ENCODE measurements around the gene RCBTB1. TPM values are rescaled to one million over a fixed set of nuclear protein-coding genes. Genes with fewer than 3 reads are reported as not detected.

Gene RCBTB1
- total RNA-seq, 3 donors from 2014 or later (not counting 1 experiment from before 2014, with no cell fraction given) = 19.7 to 28.5 (median 28.4) TPM

GRCh38 chr13:49580980-49581680 is 4.2 kb downstream of the RCBTB1 start:
- Mint-ChIP-seq H3K4me3 (no peak overlapping the region), H3K27ac (no peak overlapping the region), H3K27me3 (ENCODE audit: low read depth in 2 of 2) (no peaks in the 10 kb centered on the region), H3K36me3 (no peaks in the 10 kb centered on the region), H3K4me1 (peaks cover 23 to 30% of the 10 kb centered on the region in 2 donors), H3K9me3 (no peaks in the 10 kb centered on the region)
- H3K36me3 ChIP-seq (ENCODE audit: control insufficient read depth, insufficient read depth, low read length) = peaks cover 12% of the 10 kb centered on the region
- H3K4me3 ChIP-seq (ENCODE audit: low read length) = no peak overlapping the region
- no peaks in the 10 kb centered on the region for H3K27me3 ChIP-seq (ENCODE audit: control insufficient read depth, insufficient read depth, low read length)
- H3K9me3 ChIP-seq (ENCODE audit: control insufficient read depth, insufficient read depth, low read length) = no peaks in the 10 kb centered on the region
- WGBS (ENCODE audit: insufficient coverage) = 81% methylated on average over 5 of the region's 5 CpGs
- ATAC-seq = no peak
- DNase-seq = no peak
- H3K4me1 ChIP-seq (ENCODE audit: control insufficient read depth, insufficient read depth, low read length) = peaks cover 9% of the 10 kb centered on the region
- no peak overlapping the region for H3K27ac ChIP-seq (ENCODE audit: low read length)
- intact Hi-C loops (cut with micrococcal nuclease) = no loop called here
- no peak for TF ChIP-seq CTCF (IDR thresholded peaks at IDR 0.05)

GRCh38 chr13:49579501-49579900 is 5.9 kb downstream of the RCBTB1 start:
- no peak for ATAC-seq
- peaks cover 17 to 26% of the 10 kb centered on the region in 2 donors for H3K4me1 Mint-ChIP-seq
- 84% methylated on average over 3 of the region's 3 CpGs for WGBS (ENCODE audit: insufficient coverage)

GRCh38 chr13:49571299-49572240 is 13.8 kb downstream of the RCBTB1 start:
- Mint-ChIP-seq H3K9me3 (no peaks in the 10 kb centered on the region), H3K27me3 (ENCODE audit: low read depth in 2 of 2) (no peaks in the 10 kb centered on the region), H3K36me3 (no peaks in the 10 kb centered on the region), H3K27ac (no peak overlapping the region), H3K4me3 (no peak overlapping the region), H3K4me1 (peaks cover 8 to 29% of the 10 kb centered on the region in 2 donors)
- no peaks in the 10 kb centered on the region for H3K27me3 ChIP-seq (ENCODE audit: control insufficient read depth, insufficient read depth, low read length)
- TF ChIP-seq CTCF (IDR thresholded peaks at IDR 0.05) = no peak
- H3K4me1 ChIP-seq (ENCODE audit: control insufficient read depth, insufficient read depth, low read length) = peaks cover 4% of the 10 kb centered on the region
- 82% methylated on average over 7 of the region's 8 CpGs for WGBS (ENCODE audit: insufficient coverage)
- no peaks in the 10 kb centered on the region for H3K9me3 ChIP-seq (ENCODE audit: control insufficient read depth, insufficient read depth, low read length)
- no peak overlapping the region for H3K27ac ChIP-seq (ENCODE audit: low read length)
- ATAC-seq (no peak), DNase-seq (no peak)
- no peak overlapping the region for H3K4me3 ChIP-seq (ENCODE audit: low read length)
- H3K36me3 ChIP-seq (ENCODE audit: control insufficient read depth, insufficient read depth, low read length) = peaks cover 8% of the 10 kb centered on the region
- intact Hi-C loops (cut with micrococcal nuclease) = no loop called here

More at GRCh38 chr13:49579501-49579900, 5.9 kb downstream of the RCBTB1 start:
- no peak overlapping the region for H3K27ac ChIP-seq (ENCODE audit: low read length)
- H3K4me3 ChIP-seq (ENCODE audit: low read length) = no peak overlapping the region
- no peak for TF ChIP-seq CTCF (IDR thresholded peaks at IDR 0.05)
- DNase-seq = no peak
- Mint-ChIP-seq H3K4me3 (no peak overlapping the region), H3K27ac (no peak overlapping the region), H3K36me3 (no peaks in the 10 kb centered on the region), H3K27me3 (ENCODE audit: low read depth in 2 of 2) (no peaks in the 10 kb centered on the region), H3K9me3 (no peaks in the 10 kb centered on the region)
- peaks cover under 1% of the 10 kb centered on the region for H3K4me1 ChIP-seq (ENCODE audit: control insufficient read depth, insufficient read depth, low read length)
- H3K9me3 ChIP-seq (ENCODE audit: control insufficient read depth, insufficient read depth, low read length) = no peaks in the 10 kb centered on the region
- intact Hi-C loops (cut with micrococcal nuclease) = no loop called here
- no peaks in the 10 kb centered on the region for H3K27me3 ChIP-seq (ENCODE audit: control insufficient read depth, insufficient read depth, low read length)
- peaks cover 12% of the 10 kb centered on the region for H3K36me3 ChIP-seq (ENCODE audit: control insufficient read depth, insufficient read depth, low read length)

All from natural killer cell (primary cell).